Effector CD4-positive, alpha-beta T cell (primary cell): Measurements from ENCODE around the gene IFNAR1.
"Not testable (repeated sequence)": the region's sequence is repeated elsewhere in the genome, so short reads cannot be mapped to it uniquely, and the experiment has no call there.

Source experiments
- DNase-seq: peaks from one replicate; pipeline ENCODE4 v3.0.0-alpha.2; 2020

The IFNAR1 gene

GRCh38 chr21:33350676-33351075, 25.9 kb downstream of the IFNAR1 start:
- no peak for DNase-seq

- DNase-seq, result no peak
Measured at GRCh38 chr21:33355355-33355754, 30.6 kb downstream of the IFNAR1 start.

- DNase-seq, result no peak
Measured at GRCh38 chr21:33355996-33356395, 31.2 kb downstream of the IFNAR1 start.

- DNase-seq, result no peak
Measured at GRCh38 chr21:33357177-33357576, 32.4 kb downstream of the IFNAR1 start.

GRCh38 chr21:33359446-33359845, 34.7 kb downstream of the IFNAR1 start:
- no peak for DNase-seq

GRCh38 chr21:33360281-33360680, 35.5 kb downstream of the IFNAR1 start:
- DNase-seq, result no peak

GRCh38 chr21:33360881-33361602, 36.3 kb downstream of the IFNAR1 start:
- DNase-seq, result peak; percentile 81

- DNase-seq, result peak; percentile 64
Measured at GRCh38 chr21:33362044-33362555, 37.3 kb downstream of the IFNAR1 start.

- not testable (repeated sequence) for DNase-seq
Measured at GRCh38 chr21:33363911-33364609, 39.3 kb downstream of the IFNAR1 start.

GRCh38 chr21:33364830-33365229, 40.1 kb downstream of the IFNAR1 start:
- DNase-seq, result no peak

GRCh38 chr21:33367309-33367973, 42.7 kb downstream of the IFNAR1 start:
- no peak for DNase-seq

GRCh38 chr21:33368124-33368523, 43.4 kb downstream of the IFNAR1 start:
- DNase-seq, result no peak

GRCh38 chr21:33368576-33368975, 43.8 kb downstream of the IFNAR1 start:
- DNase-seq, result no peak

GRCh38 chr21:33369586-33369985, 44.8 kb downstream of the IFNAR1 start:
- DNase-seq, result no peak

GRCh38 chr21:33370305-33370704, 45.5 kb downstream of the IFNAR1 start:
- DNase-seq, result no peak

- DNase-seq, result no peak
Measured at GRCh38 chr21:33371366-33371765, 46.6 kb downstream of the IFNAR1 start.

- DNase-seq, result no peak
Measured at GRCh38 chr21:33372582-33372981, 47.8 kb downstream of the IFNAR1 start.

- no peak for DNase-seq
Measured at GRCh38 chr21:33373451-33373850, 48.7 kb downstream of the IFNAR1 start.

- DNase-seq, result no peak
Measured at GRCh38 chr21:33374080-33374449, 49.3 kb downstream of the IFNAR1 start.

- peak; percentile 36 for DNase-seq
Measured at GRCh38 chr21:33374450-33375096, 49.8 kb downstream of the IFNAR1 start.

- DNase-seq, result no peak
Measured at GRCh38 chr21:33375101-33375644, 50.4 kb downstream of the IFNAR1 start.

GRCh38 chr21:33377221-33377920, 52.6 kb downstream of the IFNAR1 start:
- no peak for DNase-seq
